Measurements from ENCODE around the gene ZFC3H1.

GRCh38 chr12:71691504-71692129, 28.0 kb upstream of the ZFC3H1 start:
- TF ChIP-seq CTCF (IDR thresholded peaks at IDR 0.05; ENCODE audit: low read length) (no peak), EZH2 (optimal IDR thresholded peaks at IDR 0.05; ENCODE audit: low read depth, low read length) (no peak)
